ENCODE data around the gene SLC43A2. TPM values are rescaled to one million over a fixed set of nuclear protein-coding genes. Genes with fewer than 3 reads are reported as not detected.
"Not testable (repeated sequence)": the region's sequence is repeated elsewhere in the genome, so short reads cannot be mapped to it uniquely, and the experiment has no call there.

Gene SLC43A2
- total and polyA plus RNA-seq, 5 experiments from 2014 or later = 1.2 to 20.8 (median 2.0) TPM

DNA sequence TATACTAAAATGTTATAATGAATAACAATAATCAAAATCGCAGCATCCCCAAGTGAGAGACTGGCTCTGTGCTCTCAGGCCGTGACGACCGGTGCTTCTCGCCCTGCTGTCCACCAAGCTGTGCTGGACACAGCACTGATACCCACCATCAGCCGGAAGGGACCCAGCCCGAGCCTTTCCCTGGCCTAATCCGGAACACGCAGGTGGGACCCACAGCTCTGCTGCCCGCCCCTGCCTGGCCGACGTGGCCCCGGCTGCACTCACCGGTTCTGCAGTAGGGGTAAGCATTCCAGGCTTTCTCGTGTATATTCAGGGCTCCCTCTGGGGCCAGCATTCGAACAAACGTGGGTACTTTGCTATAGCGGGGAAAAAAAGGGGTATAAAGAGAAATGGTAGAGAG lies 80.6 kb downstream of the SLC43A2 start:
- ATAC-seq = no peak
- Mint-ChIP-seq H3K9me3 (no peaks in the 10 kb centered on the region), H3K36me3 (peaks cover 3 to 81% (median 28%) of the 10 kb centered on the region in 3 donors), H3K27me3 (no peaks in the 10 kb centered on the region), H3K27ac (no peak overlapping the region), H3K4me1 (peaks cover 0 to 5% (median 0%) of the 10 kb centered on the region in 4 donors), H3K4me3 (no peak overlapping the region)
- no peak for DNase-seq
- POLR2A ChIA-PET = interaction anchor here (0.6 kb wide), 1 partner anchor 425 kb away, joined by 4 read pairs; no protein-coding TSS in a partner anchor

DNA sequence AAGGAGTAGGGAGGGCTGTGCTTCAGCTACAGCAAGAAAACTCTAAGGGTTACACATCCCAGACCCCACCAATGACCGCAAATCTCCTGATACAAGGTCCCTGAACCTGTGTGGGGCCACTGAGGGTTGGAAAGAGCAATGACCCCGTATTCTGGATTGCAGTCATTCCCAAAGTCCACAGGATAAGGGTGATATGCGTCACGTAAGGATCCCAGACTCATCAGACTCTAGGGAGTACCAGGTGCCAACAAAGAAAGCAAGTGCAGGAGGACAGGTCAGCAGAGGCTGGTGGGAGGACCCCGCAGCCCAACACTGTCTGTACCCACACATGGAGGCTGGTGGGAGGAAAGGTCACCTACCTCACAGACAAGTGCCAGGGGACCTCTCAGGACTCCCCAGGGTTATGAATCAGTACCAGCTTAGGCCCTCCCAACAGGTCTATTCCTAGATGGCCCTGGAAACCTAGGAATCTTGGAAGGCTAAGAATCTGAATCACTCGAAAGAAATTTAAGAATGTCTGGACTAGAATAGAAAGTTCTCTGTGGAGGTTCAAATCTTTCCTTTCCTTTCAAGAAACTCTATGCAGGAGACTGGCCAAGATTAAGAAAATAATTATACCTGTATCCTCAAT lies 82.2 kb downstream of the SLC43A2 start:
- H3K27ac Mint-ChIP-seq = peak overlapping the region in 1 of 10 donors; percentile 75
- POLR2A ChIA-PET = no interaction called here

DNA sequence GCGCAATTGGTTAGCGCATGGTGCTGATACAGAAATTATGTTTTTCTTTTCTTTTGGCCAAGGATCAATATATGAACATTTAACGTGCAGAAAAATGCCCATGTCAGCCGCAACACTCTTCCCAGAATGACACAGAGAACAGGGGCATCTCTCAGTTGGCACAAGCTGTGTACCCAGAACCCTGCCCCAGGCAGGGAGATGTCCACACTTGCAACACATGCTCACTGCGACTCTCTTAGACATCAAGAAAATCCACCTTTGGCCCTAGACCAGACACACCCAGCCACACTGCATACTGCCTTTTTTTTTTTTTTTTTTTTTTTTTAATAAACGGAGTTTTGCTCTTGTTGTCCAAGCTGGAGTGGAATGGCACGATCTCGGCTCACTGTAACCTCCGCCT lies 83.0 kb downstream of the SLC43A2 start:
- POLR2A ChIA-PET = no interaction called here
- H3K9me3 Mint-ChIP-seq = no peaks in the 10 kb centered on the region
- ATAC-seq (no peak), DNase-seq (no peak)
- peaks cover 3 to 81% (median 16%) of the 10 kb centered on the region in 3 donors for H3K36me3 Mint-ChIP-seq
- H3K27me3 Mint-ChIP-seq = no peaks in the 10 kb centered on the region
- H3K27ac Mint-ChIP-seq = peak overlapping the region in 1 of 10 donors; percentile 58
- H3K4me3 Mint-ChIP-seq = no peak overlapping the region
- H3K4me1 Mint-ChIP-seq = peaks cover 0 to 2% (median 0%) of the 10 kb centered on the region in 4 donors

More for the DNA sequence above, 82.2 kb downstream of the SLC43A2 start:
- H3K9me3 Mint-ChIP-seq = no peaks in the 10 kb centered on the region
- ATAC-seq = no peak
- no peak overlapping the region for H3K4me3 Mint-ChIP-seq
- no peaks in the 10 kb centered on the region for H3K27me3 Mint-ChIP-seq
- no peak for DNase-seq
- peaks cover 3 to 81% (median 21%) of the 10 kb centered on the region in 3 donors for H3K36me3 Mint-ChIP-seq
- peaks cover 0 to 5% (median 0%) of the 10 kb centered on the region in 4 donors for H3K4me1 Mint-ChIP-seq

DNA sequence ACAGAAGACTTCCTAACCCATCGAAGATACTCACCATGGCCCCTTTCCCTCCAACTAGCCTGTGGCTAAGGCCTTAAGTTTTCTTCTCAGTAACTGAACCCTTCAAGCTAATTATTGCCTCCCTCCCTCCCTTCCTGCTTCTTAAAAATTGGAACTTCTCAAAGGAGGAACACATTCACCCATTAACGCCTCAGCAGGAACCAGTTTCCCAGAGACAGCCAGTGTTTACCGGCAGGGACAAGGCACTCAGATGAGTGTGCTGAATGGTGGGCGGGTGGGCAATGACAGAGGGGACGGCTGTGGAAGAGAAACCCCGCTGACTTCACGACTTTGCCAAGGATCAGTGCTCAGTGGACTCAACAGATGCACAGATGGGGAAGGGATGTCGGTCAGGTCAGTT lies 86.3 kb downstream of the SLC43A2 start:
- H3K27ac Mint-ChIP-seq = no peak overlapping the region
- POLR2A ChIA-PET = no interaction called here
- no peak overlapping the region for H3K4me3 Mint-ChIP-seq
- no peaks in the 10 kb centered on the region for H3K27me3 Mint-ChIP-seq
- H3K4me1 Mint-ChIP-seq = no peaks in the 10 kb centered on the region
- DNase-seq (no peak), ATAC-seq (no peak)
- H3K9me3 Mint-ChIP-seq = no peaks in the 10 kb centered on the region
- peaks cover 0 to 81% (median 9%) of the 10 kb centered on the region in 3 donors for H3K36me3 Mint-ChIP-seq

DNA sequence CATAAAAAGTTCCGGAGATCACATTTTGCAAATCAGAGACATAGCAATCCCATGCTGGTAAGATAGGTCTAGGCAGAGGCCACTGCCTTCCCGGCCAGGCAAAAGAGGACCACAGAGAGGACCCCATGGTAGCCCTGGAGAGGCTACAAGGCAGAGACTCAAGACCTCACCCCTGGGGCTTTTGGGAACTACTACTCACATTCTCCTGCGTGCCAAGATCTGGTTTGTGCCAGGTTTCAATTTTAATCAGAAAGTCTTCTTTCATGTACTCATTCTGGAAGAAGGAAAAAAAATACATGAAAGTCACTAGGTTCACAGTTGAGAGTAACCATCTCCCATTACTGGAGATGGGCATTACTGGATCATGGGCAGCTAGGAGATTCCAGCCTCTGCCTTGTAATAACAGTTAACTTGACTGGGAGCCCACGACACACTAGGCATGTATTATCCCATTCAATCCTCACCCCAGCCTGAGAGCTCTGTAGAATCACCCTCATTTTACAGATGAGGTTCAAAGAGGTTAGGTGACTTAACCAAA lies 87.2 kb downstream of the SLC43A2 start:
- Mint-ChIP-seq H3K27ac (no peak overlapping the region), H3K4me1 (no peaks in the 10 kb centered on the region), H3K4me3 (no peak overlapping the region), H3K9me3 (no peaks in the 10 kb centered on the region), H3K36me3 (peaks cover 0 to 77% (median 9%) of the 10 kb centered on the region in 3 donors), H3K27me3 (no peaks in the 10 kb centered on the region)
- POLR2A ChIA-PET = no interaction called here
- ATAC-seq = no peak
- DNase-seq = no peak

DNA sequence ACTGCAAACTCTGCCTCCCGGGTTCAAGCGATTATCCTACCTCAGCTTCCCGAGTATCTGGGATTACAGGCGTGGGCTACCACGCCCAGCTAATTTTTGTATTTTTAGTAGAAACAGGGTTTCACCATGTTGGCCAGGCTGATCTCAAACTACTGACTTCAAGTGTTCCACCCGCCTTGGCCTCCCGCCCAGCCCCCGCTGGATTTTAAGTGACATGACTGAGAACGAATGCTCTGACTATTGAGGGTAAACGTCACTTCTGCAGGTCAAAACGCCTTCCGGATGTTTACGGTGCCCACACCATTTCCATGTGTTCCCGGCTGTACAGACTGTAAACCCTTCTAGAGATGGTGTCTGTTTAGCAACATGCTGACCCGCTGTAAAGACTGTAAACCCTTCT lies 88.8 kb downstream of the SLC43A2 start:
- Mint-ChIP-seq H3K36me3 (peaks cover 0 to 69% (median 9%) of the 10 kb centered on the region in 3 donors), H3K4me3 (no peak overlapping the region), H3K4me1 (no peaks in the 10 kb centered on the region), H3K27ac (no peak overlapping the region), H3K27me3 (no peaks in the 10 kb centered on the region), H3K9me3 (no peaks in the 10 kb centered on the region)
- DNase-seq (no peak), ATAC-seq (no peak)
- POLR2A ChIA-PET = interaction anchor here (0.8 kb wide), 1 partner anchor 23 kb away, joined by 3 read pairs; the partner anchor contains the start of gene INPP5K

DNA sequence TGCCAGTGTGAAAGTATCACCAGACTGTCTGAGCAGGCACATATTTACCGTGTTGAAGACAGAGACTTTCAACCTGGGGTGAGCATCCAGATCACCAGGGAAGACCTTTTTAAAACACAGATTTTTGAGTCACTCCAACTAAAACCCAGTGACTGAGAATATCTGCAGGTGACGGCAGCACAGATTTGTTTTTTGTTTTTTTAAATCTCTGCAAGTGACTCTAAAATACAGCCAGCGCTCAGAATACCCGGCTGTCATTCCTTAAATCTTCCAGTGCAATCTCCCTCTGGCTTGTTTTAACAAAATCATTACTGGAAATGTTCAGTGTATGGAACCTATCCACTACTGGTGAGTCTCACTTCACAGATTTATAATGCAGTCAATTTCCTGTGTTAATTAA lies 92.9 kb downstream of the SLC43A2 start:
- DNase-seq (no peak), ATAC-seq (no peak)
- H3K36me3 Mint-ChIP-seq = peaks cover 0 to 52% (median 9%) of the 10 kb centered on the region in 3 donors
- H3K27ac Mint-ChIP-seq = peak overlapping the region in 1 of 10 donors; percentile 29
- H3K4me1 Mint-ChIP-seq = peaks cover 0 to 6% (median 3%) of the 10 kb centered on the region in 4 donors
- no peaks in the 10 kb centered on the region for H3K9me3 Mint-ChIP-seq
- POLR2A ChIA-PET = no interaction called here
- no peaks in the 10 kb centered on the region for H3K27me3 Mint-ChIP-seq
- H3K4me3 Mint-ChIP-seq = no peak overlapping the region

DNA sequence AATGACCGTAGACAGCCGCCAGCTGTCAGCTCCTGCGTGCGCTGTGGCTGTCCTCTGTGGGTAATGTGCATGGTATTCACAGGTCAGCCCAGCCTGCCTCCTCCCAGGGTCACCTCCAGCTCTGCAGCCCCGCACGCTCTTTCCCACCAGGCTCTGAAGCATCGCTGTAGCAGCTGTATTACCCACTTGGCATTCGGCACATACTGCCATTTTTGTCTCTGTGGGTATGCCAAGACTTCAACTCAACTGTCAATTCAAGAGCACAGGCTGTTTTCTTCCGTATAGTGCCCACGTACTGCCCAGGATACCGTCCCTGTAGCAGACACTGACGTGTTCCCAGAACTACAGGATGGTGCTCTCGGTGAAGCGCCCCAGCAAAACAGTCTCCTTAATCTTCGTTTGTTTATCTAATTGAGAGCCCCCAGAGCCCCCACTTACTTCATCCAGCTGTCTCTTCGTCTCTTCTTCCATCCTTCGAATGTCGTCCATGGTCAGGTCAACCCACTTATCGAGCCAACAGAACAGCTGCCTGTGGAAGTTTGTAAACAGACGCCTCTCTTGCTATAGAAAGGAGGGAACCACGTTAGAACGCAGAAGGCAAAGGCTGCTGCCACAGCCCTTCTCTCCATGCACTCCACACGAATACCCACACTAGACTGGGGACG lies 94.8 kb downstream of the SLC43A2 start:
- Mint-ChIP-seq H3K36me3 (peaks cover 0 to 50% (median 3%) of the 10 kb centered on the region in 3 donors), H3K4me1 (peaks cover 0 to 6% (median 3%) of the 10 kb centered on the region in 4 donors), H3K27me3 (no peaks in the 10 kb centered on the region), H3K27ac (peak overlapping the region in 2 of 10 donors; percentile 31 to 69), H3K4me3 (no peak overlapping the region), H3K9me3 (no peaks in the 10 kb centered on the region)
- ATAC-seq (no peak), DNase-seq (no peak)
- POLR2A ChIA-PET = interaction anchor here (1.1 kb wide), 1 partner anchor 168 kb away, joined by 4 read pairs; no protein-coding TSS in a partner anchor

DNA sequence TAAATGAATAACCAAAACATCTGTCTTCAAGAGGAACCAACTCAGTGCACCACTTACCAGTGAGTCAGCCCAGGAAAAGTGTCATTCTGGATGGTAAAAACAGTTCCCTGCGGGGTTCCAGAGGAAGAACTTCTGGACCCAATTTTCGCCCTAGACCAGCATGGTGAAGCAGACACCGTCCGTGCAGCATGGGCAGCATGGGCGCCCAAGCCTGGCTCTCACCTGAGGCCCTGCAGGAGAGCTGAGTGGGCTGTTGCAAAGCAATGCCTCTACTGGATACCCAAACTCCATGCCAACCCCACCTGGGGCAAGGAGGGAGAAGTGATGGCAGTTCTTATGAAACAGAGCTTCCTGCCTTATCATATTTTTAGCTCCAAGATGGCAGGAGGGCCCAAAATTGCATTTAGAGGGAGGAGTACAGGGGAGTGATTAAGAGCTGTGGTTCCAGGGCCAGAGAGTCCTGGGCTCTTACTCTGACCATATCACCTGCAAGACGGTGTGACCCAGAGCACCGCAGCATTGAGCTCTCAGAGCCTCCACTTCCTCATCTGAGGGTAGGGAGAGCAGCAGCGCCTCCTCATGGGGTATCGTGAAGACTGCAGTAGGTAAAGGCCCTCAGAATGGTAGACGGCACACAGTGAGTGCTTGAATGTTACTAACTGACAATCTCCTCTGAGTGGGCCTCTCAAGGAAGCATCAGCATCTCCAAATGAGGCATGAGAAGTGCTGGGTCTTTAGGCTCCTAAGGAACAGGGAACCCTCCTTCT lies 95.6 kb downstream of the SLC43A2 start:
- Mint-ChIP-seq H3K36me3 (peaks cover 0 to 47% (median 4%) of the 10 kb centered on the region in 3 donors), H3K4me3 (no peak overlapping the region), H3K27me3 (no peaks in the 10 kb centered on the region), H3K4me1 (peaks cover 0 to 6% (median 3%) of the 10 kb centered on the region in 4 donors), H3K9me3 (no peaks in the 10 kb centered on the region), H3K27ac (peak overlapping the region in 4 of 10 donors; percentile 9 to 82 (median 40))
- DNase-seq (peak; percentile 19 to 72 (median 46)), ATAC-seq (peak; percentile 82 to 86)
- POLR2A ChIA-PET = interaction anchor here (0.6 to 1.1 kb wide), 2 partner anchors 24 to 168 kb away, joined by 3 to 4 read pairs; no protein-coding TSS in a partner anchor

DNA sequence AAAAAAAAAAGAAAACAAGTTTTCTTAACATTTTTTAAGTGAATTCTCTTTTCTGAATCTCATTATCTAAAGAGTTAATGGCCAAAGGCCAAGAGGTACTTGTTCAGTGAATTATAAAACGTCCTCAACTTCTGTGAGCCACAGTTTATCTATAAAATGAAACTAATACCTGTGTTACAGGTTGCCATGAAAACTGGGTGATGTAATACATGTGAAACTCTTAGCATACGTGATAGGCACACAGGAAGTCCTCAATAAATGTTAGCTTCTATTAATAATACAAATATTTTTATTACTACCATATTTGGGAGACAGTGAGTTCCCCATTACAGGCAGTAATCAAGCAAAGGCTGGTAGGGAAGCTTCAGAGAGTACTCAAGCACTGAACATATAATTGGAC lies 98.8 kb downstream of the SLC43A2 start:
- Mint-ChIP-seq H3K9me3 (no peaks in the 10 kb centered on the region), H3K27me3 (no peaks in the 10 kb centered on the region), H3K4me3 (no peak overlapping the region), H3K36me3 (peaks cover 0 to 34% (median 1%) of the 10 kb centered on the region in 3 donors), H3K4me1 (peaks cover 5 to 20% (median 18%) of the 10 kb centered on the region in 4 donors), H3K27ac (peak overlapping the region in 1 of 10 donors; percentile 15)
- DNase-seq = no peak
- POLR2A ChIA-PET = no interaction called here
- ATAC-seq = no peak

DNA sequence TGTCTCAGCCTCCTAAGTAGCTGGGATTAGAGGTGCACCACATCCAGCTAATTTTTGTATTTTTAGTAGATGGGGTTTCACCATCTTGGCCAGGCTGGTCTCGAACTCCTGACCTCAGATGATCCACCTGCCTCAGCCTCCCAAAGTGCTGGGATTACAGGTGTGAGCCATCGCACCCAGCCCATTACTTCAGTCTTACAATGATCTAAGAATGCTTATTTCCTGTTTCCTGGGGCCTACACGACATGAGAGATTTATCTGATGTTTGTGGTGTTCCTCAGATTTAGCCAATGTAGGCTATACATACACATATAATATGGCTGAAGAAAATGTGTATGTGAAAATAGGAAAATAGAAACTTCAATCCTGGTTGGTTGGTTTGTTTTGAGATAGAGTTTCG lies 101.8 kb downstream of the SLC43A2 start:
- Mint-ChIP-seq H3K4me1 (peaks cover 3 to 17% (median 15%) of the 10 kb centered on the region in 4 donors), H3K4me3 (peak overlapping the region in 2 of 10 donors; percentile 25 to 26), H3K36me3 (peaks cover 0 to 29% (median 3%) of the 10 kb centered on the region in 3 donors), H3K27ac (peak overlapping the region in 8 of 10 donors; percentile 15 to 84 (median 70))
- ATAC-seq (peak; percentile 37 to 83), DNase-seq (peak in 5 of 10 donors; percentile 10 to 30 (median 19))
- POLR2A ChIA-PET = interaction anchor here (1.2 kb wide), 2 partner anchors 10 to 36 kb away, joined by 4 read pairs; partner anchors contain the start of genes INPP5K and PITPNA
- not testable (repeated sequence) for H3K9me3 Mint-ChIP-seq, H3K27me3 Mint-ChIP-seq

DNA sequence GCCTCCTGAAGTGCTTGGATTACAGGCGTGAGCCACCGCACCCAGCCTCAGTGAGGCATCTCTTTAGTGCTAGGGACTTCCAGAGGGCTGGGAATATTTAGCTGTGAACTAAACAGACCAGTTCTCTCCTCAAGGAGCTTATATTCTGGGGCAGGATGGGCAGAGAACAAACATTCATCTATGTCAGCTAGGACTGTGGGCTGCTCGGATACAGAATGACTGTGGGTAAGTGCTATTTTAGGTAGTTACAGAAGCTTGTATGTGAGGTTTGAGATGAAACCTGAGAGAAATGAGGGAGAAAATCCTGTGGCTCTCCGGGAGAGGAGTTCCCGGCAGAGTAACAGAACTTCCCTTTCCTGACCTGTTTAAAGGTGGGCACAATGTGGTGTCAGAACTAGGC lies 106.0 kb downstream of the SLC43A2 start:
- no peaks in the 10 kb centered on the region for H3K9me3 Mint-ChIP-seq
- POLR2A ChIA-PET = no interaction called here
- no peak overlapping the region for H3K27ac Mint-ChIP-seq
- H3K27me3 Mint-ChIP-seq = no peaks in the 10 kb centered on the region
- peaks cover 3 to 25% (median 17%) of the 10 kb centered on the region in 4 donors for H3K4me1 Mint-ChIP-seq
- H3K36me3 Mint-ChIP-seq = peaks cover 0 to 20% (median 2%) of the 10 kb centered on the region in 3 donors
- no peak overlapping the region for H3K4me3 Mint-ChIP-seq
- DNase-seq = no peak
- ATAC-seq = no peak

All from naive thymus-derived CD8-positive, alpha-beta T cell (primary cell).